SU-DHL-6 (cell line): ENCODE results near the gene WIPI1.

Experiments
- CTCF ChIP-seq: fragments of 200-600 bp; sonication (generic); IDR thresholded peaks from one replicate; pipeline ENCODE4 v1.5.1; 2017; ENCODE audit warnings: antibody characterized with exemption, mild to moderate bottlenecking, low read length, moderate library complexity; ENCODE audit not compliant: insufficient read depth, poor library complexity, severe bottlenecking
- EZH2phosphoT487 ChIP-seq: fragments of 200-600 bp; sonication (generic), shearing (Covaris generic); conservative IDR thresholded peaks from 2 replicates; pipeline ENCODE4 v1.6.1; 2018; ENCODE audit warnings: mild to moderate bottlenecking, antibody characterized with exemption, low read length, moderate library complexity, mixed read lengths

- TF ChIP-seq CTCF (no peak), EZH2phosphoT487 (no peak)
These were observed 74.7 kb downstream of the WIPI1 start for GRCh38 chr17:68382582-68383085.
